ENCODE data around the gene JCAD.
A peak's percentile ranks its signal among the peaks of the same experiment; 100 is the strongest.
"Not testable (repeated sequence)": the region's sequence is repeated elsewhere in the genome, so short reads cannot be mapped to it uniquely, and the experiment has no call there.

Gene JCAD

GRCh38 chr10:30034433-30035137 lies 24.8 kb downstream of the JCAD start:
- peak in 2 of 42 donors; percentile 19 to 41 for DNase-seq
- intact Hi-C loops (cut with DNase I): no loop called here

GRCh38 chr10:30032125-30032524 lies 27.3 kb downstream of the JCAD start:
- intact Hi-C loops (cut with DNase I): no loop called here
- peak in 1 of 42 donors; percentile 3 for DNase-seq

DNA sequence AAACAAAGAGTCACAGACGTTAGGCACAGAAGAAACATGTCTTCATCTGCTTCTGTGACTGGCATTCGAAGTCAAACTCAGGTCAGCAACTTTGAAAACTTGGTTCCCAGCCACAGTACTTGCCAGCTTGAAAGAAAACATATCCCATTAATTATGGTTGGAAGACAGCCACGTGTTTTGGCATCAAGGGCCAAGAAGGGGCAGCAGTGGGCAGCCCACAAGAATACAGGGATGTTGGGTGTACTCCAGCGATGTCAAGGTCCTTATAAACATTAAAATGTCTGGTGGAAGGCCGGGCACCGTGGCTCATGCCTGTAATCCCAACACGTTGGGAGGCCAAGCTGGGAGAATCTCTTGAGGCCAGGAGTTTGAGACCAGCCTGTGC lies 29.5 kb downstream of the JCAD start:
- peak in 1 of 42 donors; percentile 3 for DNase-seq
- intact Hi-C loops (cut with DNase I): no loop called here

DNA sequence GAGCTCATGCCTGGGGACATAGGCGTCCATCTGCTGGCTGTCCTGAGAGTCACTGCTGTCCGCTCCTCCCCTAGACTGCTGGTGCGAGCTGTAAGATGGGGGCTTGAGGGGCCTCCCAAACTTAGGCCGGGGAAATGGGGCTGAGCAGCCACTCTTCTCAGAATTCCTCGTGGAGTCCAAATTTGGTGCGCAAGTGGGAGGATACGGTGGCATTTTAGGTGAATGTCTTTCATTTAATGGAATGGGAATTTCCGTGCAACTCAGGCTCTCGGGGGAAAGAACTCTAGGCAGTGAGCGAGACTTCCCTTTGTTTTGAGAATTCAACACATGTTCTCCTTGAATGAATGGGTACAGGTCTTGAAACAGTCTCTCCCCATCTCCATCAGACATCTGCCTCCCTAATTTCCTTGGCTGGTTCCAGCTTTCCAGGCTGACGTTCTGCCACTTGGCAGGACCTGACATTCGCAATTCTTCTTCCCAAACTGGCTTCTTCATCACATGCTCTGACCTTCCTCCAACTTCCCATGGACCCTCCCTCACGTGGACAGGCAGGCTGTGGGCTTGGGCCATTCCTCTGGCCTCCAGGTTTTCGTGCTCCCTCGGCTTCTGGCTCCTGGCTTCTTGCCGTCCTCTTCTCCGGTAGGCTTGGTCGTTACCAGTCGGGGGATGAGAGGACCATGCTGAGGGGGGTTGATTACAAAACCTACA lies 30.1 kb downstream of the JCAD start:
- intact Hi-C loops (cut with DNase I): no loop called here
- DNase-seq: peak in 19 of 42 donors; percentile 20 to 70 (median 49)

DNA sequence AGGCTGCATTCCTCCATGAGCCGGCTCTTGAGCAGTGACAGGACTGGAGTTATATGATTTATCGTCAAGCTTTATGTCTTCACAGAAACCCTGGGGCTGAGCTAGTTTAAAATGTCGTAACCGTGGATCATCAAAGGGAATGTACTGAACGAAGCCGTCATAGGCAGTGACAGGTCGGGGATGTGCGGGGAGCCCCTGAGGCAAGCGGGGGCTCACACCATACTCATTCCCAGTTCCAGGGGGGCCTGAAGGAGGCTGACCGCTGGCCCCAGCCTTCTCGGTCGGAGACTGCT lies 30.7 kb downstream of the JCAD start:
- intact Hi-C loops (cut with DNase I): no loop called here

GRCh38 chr10:30028006-30028737 lies 31.2 kb downstream of the JCAD start:
- no peak for DNase-seq
- intact Hi-C loops (cut with DNase I): no loop called here

More for the DNA sequence above, 30.7 kb downstream of the JCAD start:
- DNase-seq: peak in 9 of 42 donors; percentile 23 to 63 (median 40)

DNA sequence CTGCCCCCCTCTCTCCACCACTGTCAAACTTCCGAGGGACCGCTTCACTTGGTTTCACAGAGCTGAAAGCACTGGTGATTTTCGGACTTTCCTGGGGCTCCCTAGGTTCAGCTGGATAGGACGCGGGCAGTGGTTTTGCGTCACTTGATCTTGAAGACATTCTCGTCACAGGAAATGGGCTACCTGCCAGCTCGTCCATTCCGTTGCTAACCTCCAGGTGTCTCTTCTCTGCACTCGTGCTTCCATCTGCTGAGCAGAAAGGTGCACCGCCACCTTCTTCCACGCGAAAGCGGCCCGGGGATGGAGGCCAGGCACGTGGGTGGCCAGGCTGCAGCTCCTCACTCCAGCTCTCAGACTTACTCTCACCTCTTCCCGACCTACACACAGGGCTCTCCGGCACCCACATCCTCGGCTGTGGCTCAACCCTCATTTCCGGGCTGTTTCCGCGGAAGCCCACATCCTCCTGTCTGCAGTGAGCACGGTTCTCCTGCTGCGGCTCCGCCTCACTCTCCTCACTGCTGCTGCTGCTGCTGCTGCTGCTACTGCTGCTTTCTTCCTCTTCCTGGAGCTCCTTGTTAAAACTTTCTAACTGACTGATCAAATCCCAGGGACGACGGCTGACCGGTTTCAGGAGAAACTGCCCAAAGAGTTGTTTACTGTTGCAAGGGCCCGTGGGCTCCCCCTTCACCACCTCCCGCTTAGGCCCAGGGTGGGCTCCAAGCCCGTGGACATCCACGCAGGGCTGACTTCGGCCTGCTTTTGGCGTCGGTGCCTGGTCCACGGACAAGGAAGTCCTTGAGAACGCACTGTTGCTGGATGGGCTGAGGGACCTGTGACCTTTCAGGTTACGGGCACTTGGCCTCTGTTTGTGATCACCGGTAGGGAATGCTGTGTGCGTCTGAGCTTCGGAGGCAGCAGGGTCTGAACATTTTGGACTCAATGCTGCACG lies 32.1 kb downstream of the JCAD start:
- intact Hi-C loops (cut with DNase I): no loop called here
- peak in 27 of 42 donors; percentile 21 to 73 (median 42) for DNase-seq

DNA sequence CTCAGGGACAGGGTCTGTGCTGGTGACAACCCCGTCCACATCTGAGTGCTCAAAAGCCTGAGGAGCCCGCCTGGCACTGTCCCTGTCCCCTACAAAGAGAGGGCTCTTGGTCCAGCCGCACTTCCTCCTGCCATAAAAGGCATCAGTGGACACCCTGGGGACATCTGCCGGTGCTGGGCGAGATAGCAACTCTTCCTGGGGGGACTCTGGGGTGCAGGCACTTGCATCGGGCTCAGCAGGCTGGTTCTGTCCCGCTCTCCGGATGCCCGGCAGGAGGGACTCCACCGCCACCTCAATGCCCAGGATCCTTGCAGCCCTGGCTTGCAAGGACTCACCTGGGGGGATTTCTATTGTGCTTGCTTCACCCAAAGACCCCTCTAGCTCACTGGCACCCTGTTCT lies 32.8 kb downstream of the JCAD start:
- intact Hi-C loops (cut with DNase I): no loop called here

DNA sequence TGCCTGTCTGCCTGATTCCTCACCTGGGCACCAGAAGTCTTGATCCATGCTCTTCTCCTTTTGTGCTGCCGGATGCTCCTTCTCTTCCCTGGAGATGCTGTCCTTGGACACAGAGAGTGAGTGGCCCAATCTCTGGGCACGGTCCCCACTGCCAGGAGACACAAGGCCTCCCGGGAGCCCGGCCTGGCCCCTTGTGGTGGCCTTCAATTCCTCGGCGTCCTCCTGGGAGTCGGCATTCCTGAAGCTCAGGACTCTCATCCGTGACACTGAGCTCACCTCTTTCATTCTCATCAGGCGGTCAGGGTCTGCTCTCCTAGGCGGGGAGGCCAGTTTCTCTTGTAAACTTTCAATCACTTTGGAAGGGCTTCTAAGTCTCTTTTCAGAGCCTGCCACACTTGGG lies 33.3 kb downstream of the JCAD start:
- intact Hi-C loops (cut with DNase I): no loop called here
- no peak for DNase-seq

More for the DNA sequence above, 32.8 kb downstream of the JCAD start:
- DNase-seq: no peak

DNA sequence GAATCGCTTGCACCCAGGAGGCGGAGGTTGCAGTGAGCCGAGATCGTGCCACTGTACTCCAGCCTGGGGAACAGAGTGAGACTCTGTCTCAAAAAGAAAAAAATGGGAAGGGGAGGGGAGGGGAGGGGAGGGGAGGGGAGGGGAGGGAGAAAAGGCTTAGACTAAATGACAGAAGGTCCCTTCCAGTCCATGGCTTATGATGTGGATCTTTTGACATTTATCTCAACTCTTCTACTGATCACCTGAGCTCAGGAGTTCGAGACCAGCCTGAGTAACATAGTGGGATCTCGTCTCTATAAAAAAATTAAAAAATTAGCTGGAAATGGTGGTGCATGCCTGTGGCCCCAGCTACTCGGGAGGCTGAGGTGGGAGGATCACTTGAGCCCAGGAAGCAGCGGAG lies 34.0 kb downstream of the JCAD start:
- intact Hi-C loops (cut with DNase I); DNase-seq: not testable (repeated sequence)

- intact Hi-C loops (cut with DNase I): no loop called here
These were observed 36.8 kb downstream of the JCAD start for GRCh38 chr10:30022590-30022989.

DNA sequence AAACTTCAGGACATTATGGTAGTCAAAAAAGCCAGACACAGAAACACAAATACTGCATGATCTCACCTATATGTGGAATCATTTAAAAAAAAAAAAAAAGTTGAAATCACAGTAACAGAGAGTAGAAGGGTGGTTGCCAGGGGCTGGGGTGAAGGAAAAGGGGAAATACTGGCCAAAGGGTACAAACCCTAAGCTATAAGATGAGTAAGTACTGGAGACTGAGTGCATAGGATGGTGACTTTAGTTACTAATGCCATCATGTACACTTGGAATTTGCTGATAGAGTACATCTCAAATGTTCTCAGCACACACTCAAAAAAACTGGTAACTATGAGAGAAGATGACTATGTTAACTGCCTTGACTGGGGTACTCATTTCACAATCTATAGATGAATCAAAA lies 39.9 kb downstream of the JCAD start:
- intact Hi-C loops (cut with DNase I): no loop called here
- DNase-seq: no peak

More at GRCh38 chr10:30022590-30022989, 36.8 kb downstream of the JCAD start:
- no peak for DNase-seq

DNA sequence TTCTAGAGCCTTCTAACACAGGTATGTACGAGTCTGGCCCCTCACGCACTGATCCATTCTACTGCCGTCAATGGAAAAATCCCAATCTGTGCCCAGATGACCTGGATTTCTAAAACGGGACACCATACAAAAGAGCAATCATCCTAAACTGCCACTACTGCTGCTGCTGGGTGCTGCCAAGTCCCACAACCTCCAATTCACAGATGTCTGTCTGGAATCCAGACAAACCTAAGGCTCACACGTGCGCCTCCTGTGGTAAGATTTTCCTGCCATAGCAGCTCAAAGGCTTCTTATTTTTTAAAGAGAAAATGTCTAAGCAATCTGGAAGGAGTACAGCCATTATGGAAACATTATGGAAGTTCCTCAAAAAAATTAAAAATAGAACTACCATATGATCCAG lies 40.9 kb downstream of the JCAD start:
- DNase-seq: peak in 4 of 42 donors; percentile 30 to 38 (median 36)

DNA sequence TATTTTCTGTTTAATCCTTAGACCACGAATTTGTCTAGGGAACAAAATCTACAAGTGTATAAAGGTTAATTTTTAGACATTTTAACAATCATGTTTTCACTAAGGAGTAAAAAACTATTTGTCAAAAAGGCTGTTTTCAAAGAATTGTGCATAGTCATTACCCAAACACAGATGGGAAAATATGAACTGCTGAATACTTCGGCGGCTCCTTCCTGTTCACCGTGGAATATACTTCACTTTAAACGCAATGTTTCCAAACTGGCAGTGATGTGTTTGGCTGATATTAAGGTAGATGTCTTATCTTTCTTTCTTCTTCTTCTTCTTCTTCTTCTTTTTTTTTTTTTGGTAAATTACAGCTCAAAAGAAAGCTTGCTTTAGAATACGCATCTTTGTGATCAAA lies 41.4 kb downstream of the JCAD start:
- intact Hi-C loops (cut with DNase I): no loop called here
- no peak for DNase-seq

More for the DNA sequence above, 40.9 kb downstream of the JCAD start:
- intact Hi-C loops (cut with DNase I): no loop called here

DNA sequence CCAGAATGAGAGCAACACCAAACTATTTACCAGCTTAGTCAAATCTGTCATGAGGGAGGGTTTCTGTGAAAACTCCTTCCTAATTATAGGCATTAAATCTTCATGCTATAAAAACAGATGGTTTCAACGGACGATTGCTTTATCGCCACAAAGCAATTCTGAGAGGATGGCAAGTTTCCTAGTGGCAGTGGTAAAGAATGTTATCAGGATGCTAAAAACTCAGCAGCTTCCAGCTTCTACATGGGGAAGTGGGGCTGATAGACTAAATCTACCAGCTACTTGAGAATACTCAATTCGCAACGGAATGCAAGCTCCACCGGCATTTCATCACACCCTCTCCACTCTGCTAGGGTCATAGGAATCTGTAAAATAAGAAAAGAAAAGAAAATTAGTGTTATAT lies 41.8 kb downstream of the JCAD start:
- no peak for DNase-seq
- intact Hi-C loops (cut with DNase I): no loop called here

DNA sequence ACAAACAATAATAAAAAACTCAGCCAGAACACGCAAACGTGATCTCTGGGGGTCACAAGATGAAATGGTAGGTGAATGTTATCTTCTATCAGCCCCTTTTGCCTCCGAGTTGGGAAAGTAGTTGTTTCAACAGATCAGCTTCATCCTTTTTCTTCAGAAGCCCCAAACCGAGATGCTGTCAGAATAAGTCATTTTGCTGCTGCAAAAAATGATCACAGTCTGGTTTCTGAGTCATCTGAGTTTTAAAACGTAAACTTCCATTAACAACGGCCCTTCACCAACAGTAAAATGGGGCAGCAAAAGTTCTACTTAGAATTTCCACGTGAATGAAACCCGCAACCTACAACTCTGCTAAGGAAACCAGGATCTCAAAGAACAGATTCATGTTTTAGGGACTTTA lies 44.9 kb downstream of the JCAD start:
- intact Hi-C loops (cut with DNase I): no loop called here
- DNase-seq: no peak

DNA sequence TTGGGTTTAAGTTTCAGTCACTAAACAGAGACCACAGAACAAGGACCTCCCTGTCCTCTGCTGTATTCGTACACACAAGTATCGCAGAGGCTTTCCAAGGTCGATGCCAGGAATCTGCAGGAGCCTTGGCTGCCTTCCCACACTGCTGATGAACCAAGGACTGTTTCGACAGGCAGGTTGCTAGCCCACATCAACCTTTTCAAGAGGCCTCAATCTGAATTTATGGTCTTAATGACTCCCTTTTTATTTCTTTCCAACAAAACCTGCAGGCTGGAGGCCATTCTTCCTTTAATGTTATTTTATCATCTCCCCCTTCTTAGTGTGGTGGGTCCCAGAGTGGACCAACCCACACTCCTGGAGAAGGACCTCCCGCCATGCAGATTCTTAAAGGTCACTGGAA lies 45.6 kb downstream of the JCAD start:
- DNase-seq: peak in 8 of 42 donors; percentile 12 to 63 (median 29)
- intact Hi-C loops (cut with DNase I): no loop called here

- intact Hi-C loops (cut with DNase I): no loop called here
- DNase-seq: no peak
These were observed 47.3 kb downstream of the JCAD start for GRCh38 chr10:30011956-30012647.

All from head of caudate nucleus (tissue), 42 donors.